Tibial nerve (tissue), 4 donors: ENCODE results near the gene PDCD2L. TPM values are rescaled to one million over a fixed set of nuclear protein-coding genes. Genes with fewer than 3 reads are reported as not detected.
A peak's percentile ranks its signal among the peaks of the same experiment; 100 is the strongest.
"Not testable (repeated sequence)": the region's sequence is repeated elsewhere in the genome, so short reads cannot be mapped to it uniquely, and the experiment has no call there.

Experiments used
- DNase-seq, 2 donors: peaks; one replicate each; pipeline ENCODE4 v3.0.0-alpha.2; 2019; ENCODE audit warnings: low spot score in 2 of 2
- H3K27ac ChIP-seq, 4 donors: fragments of 200-600 bp; sonication (generic) in 3 of 4; one replicate each; pipeline ENCODE4 v1.5.1; 2017 to 2019; ENCODE audit warnings: mild to moderate bottlenecking in 1 of 4
- H3K27me3 ChIP-seq, 2 donors: fragments of 200-600 bp; sonication (generic) in 1 of 2; one replicate each; pipeline versions ENCODE4 v1.5.1 to v1.6.0; 2017 to 2019
- H3K36me3 ChIP-seq, 3 donors: fragments of 200-600 bp; sonication (generic); one replicate each; pipeline ENCODE4 v1.5.1; 2018 to 2019
- H3K4me1 ChIP-seq, 4 donors: fragments of 200-600 bp; sonication (generic) in 3 of 4; one replicate each; pipeline ENCODE4 v1.5.1; 2017 to 2019
- H3K4me3 ChIP-seq, 4 donors: fragments of 200-600 bp; sonication (generic) in 3 of 4; one replicate each; pipeline ENCODE4 v1.5.1; 2017 to 2019; ENCODE audit warnings: mild to moderate bottlenecking in 1 of 4, moderate library complexity in 1 of 4
- H3K9me3 ChIP-seq, 4 donors: fragments of 200-600 bp; sonication (generic) in 3 of 4; one replicate each; pipeline ENCODE4 v1.5.1; 2017 to 2019
- EP300 ChIP-seq, 2 donors: sonication (generic); formaldehyde crosslinking; IDR thresholded peaks; one replicate each; pipeline ENCODE4 v1.6.1; 2017; ENCODE audit warnings: antibody characterized with exemption in 2 of 2, mild to moderate bottlenecking in 1 of 2
- POLR2A ChIP-seq, 2 donors: fragments of 450-650 bp; IDR thresholded peaks; one replicate each; pipeline ENCODE4 v1.6.1; 2017; ENCODE audit warnings: antibody characterized with exemption in 2 of 2, mild to moderate bottlenecking in 2 of 2, moderate library complexity in 2 of 2
- WGBS, 2 donors: methylation state at CpG; one replicate each; pipeline ENCODE4 v1.1.5; 2018; 5-methylcytosine and 5-hydroxymethylcytosine counted together
- total RNA-seq, 4 donors: library from RNA; depleted of rRNA; stranded (reverse); fragments of >200 nt; gene quantifications; one replicate each; pipeline ENCODE4 v1.1.0, GENCODE V29; 2016
- TF ChIP-seq, protein P1 (sequence below), 5 experiments: fragments of 200-600 bp in 3 of 5; fragments of 450-650 bp in 2 of 5; sonication (generic) in 3 of 5; IDR thresholded peaks; one replicate each; pipeline ENCODE4 v1.5.1; 2016 to 2019; ENCODE audit warnings: antibody characterized with exemption in 5 of 5, mild to moderate bottlenecking in 3 of 5, moderate library complexity in 2 of 5

The PDCD2L gene
- total RNA-seq, 4 donors from 2014 or later, result 9.8 to 16.2 (median 12.2) TPM

DNA sequence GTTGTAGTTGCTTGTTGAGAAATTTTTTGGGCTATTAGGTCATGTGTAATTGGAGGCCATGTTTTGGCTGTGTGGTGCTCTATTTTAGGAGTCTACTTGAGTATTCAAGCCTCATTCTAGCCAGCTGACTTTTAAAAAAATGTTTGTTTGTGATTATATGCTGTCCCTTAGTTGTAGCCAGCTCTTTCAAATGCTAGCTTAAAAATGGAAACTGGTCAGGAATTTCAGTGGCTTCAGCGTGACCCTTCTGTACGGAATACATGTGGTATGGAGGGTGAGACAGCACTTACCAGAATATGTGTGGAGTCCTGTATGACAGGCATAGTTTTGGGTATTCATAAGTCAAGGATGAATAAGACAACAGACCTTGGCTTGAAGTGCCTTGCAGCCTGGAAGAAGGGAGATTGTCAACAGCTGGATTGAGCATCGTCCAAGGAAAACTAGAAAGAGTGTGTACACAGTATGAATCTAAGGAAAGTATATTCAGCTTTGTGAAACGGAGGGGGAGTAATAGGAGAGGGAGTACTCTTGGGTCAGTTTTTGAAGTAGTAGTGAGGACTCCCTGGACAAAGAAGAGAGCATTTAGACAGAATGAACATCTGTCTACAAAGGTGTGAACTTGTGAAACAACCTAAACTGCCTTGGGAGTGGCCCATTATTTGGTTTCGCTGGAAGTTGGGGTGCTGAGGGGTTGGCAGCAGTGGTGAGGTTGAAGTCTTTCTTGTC is 57.3 kb downstream of the PDCD2L start:
- peaks cover 7 to 94% (median 17%) of the 10 kb centered on the region in 3 donors for H3K36me3 ChIP-seq
- 70 to 71% methylated on average over 5 of the region's 5 CpGs for WGBS, 2 donors
- peaks cover 0 to 5% (median 0%) of the 10 kb centered on the region in 4 donors for H3K4me1 ChIP-seq
- no peak for DNase-seq
- H3K4me3 ChIP-seq, result no peak overlapping the region
- TF ChIP-seq POLR2A (IDR thresholded peaks at IDR 0.05) (no peak), EP300 (IDR thresholded peaks at IDR 0.05) (no peak)
- TF ChIP-seq, protein P1, sequence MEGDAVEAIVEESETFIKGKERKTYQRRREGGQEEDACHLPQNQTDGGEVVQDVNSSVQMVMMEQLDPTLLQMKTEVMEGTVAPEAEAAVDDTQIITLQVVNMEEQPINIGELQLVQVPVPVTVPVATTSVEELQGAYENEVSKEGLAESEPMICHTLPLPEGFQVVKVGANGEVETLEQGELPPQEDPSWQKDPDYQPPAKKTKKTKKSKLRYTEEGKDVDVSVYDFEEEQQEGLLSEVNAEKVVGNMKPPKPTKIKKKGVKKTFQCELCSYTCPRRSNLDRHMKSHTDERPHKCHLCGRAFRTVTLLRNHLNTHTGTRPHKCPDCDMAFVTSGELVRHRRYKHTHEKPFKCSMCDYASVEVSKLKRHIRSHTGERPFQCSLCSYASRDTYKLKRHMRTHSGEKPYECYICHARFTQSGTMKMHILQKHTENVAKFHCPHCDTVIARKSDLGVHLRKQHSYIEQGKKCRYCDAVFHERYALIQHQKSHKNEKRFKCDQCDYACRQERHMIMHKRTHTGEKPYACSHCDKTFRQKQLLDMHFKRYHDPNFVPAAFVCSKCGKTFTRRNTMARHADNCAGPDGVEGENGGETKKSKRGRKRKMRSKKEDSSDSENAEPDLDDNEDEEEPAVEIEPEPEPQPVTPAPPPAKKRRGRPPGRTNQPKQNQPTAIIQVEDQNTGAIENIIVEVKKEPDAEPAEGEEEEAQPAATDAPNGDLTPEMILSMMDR (IDR thresholded peaks at IDR 0.05), result no peak
- peak overlapping the region in 1 of 4 donors; percentile 48 for H3K27ac ChIP-seq
- H3K27me3 ChIP-seq, result no peaks in the 10 kb centered on the region
- no peaks in the 10 kb centered on the region for H3K9me3 ChIP-seq

DNA sequence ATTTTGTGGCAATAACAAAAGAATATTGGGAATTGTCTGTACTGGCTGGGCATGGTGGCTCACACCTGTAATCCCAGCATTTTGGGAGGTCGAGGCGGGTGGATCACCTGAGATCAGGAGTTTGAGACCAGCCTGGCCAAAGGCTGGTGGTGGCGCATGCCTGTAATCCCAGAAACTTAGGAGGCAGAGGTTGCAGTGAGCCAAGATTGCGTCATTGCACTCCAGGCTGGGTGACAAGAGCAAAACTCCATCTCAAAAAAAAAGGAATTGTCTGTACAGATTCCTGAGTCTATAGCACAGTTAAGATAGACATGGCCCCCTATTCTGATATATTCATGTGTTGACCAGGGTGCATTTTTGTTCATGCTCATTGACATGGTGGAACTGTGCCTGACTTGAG is 60.6 kb downstream of the PDCD2L start:
- WGBS, 2 donors, result 97 to 99% methylated on average over 4 of the region's 4 CpGs
- H3K36me3 ChIP-seq, result peaks cover 14 to 97% (median 23%) of the 10 kb centered on the region in 3 donors
- H3K9me3 ChIP-seq, H3K4me3 ChIP-seq, H3K4me1 ChIP-seq, H3K27ac ChIP-seq, H3K27me3 ChIP-seq, DNase-seq: not testable (repeated sequence)

DNA sequence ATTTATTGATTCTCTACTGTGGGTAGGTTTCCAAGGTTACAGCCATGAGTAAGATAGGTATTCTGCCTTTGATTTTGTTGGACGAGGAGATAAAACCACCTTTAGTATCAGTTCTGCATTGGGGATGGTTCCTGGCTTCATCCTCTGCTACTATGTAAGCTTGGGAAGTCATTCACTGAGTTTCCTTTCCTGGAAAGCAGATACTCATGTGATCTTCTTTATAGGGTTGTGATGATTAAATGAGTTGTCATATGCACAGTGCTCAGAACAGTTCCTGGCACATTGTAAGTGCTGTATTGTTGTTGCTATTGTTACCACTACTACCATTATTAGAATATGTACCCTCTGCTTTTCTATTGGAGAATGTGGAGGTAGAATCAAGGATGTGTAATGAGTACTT is 64.2 kb downstream of the PDCD2L start:
- Histone ChIP-seq H3K9me3 (no peaks in the 10 kb centered on the region), H3K4me1 (no peaks in the 10 kb centered on the region), H3K27me3 (no peaks in the 10 kb centered on the region), H3K36me3 (peaks cover 10 to 98% (median 22%) of the 10 kb centered on the region in 3 donors), H3K27ac (no peak overlapping the region), H3K4me3 (no peak overlapping the region)
- no peak for TF ChIP-seq POLR2A (IDR thresholded peaks at IDR 0.05)
- TF ChIP-seq, protein P1 (IDR thresholded peaks at IDR 0.05), result no peak
- TF ChIP-seq EP300 (IDR thresholded peaks at IDR 0.05), result no peak
- DNase-seq, result no peak
- 45 to 88% methylated on average over 1 of the region's 1 CpG for WGBS, 2 donors

DNA sequence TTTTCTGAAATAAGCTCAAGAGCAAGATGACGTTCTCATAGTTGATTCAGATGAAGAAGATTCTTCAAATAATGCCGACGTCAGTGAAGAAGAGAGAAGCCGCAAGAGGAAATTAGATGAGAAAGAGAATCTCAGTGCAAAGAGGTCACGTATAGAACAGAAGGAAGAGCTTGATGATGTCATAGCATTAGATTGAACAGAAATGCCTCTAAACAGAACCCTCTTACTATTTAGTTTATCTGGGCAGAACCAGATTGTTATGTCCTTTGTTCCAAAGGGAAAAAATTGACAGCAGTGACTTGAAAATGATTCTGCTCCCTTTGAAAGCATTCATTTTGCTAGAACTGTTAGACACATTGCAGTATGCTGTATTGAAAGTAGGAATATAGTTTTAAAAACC is 64.8 kb downstream of the PDCD2L start:
- peaks cover 7 to 96% (median 22%) of the 10 kb centered on the region in 3 donors for H3K36me3 ChIP-seq
- not testable (repeated sequence) for DNase-seq, H3K27me3 ChIP-seq, H3K9me3 ChIP-seq, H3K4me3 ChIP-seq, H3K27ac ChIP-seq, H3K4me1 ChIP-seq
- 59 to 65% methylated on average over 5 of the region's 5 CpGs for WGBS, 2 donors

DNA sequence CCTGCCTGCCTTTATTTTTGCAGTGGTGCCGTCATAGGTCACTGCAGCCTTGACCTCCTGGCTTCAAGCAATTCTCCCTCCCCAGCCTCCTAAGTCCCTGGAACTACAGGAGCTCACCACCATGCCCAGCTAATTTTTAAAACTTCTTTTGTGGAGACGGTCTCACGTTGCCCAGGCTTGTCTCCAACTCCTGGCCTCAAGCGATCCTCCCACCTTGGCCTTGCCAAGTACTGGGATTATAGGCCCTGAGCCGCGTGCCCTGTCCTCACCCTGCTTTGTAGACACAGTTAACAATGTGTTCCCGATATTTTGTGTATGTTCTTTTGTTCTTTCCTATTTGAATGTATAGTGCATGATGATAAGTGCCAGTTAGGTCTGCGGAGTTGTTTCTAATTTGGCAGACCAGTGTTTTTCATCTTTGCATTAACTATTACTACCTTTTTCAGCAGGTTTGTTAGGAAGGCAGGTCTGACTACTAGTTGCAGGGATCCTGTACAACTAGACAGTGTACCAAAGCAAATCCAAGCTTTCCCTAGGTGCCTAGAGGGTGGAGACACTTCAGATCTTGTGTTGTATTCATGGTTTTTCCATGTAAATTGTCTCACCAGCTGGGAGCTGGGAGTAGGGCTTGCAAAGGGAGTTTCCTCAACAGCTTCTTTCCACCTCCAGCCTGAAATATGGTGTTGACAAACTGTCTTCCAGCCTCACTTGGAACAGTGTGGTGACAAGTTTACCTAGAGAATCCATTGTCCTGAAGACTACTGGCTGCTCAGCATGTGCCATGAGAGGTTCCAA is 67.9 kb downstream of the PDCD2L start:
- H3K27me3 ChIP-seq, result no peaks in the 10 kb centered on the region
- no peak for DNase-seq
- H3K4me3 ChIP-seq, result no peak overlapping the region
- peaks cover 0 to 13% (median 9%) of the 10 kb centered on the region in 4 donors for H3K4me1 ChIP-seq
- WGBS, 2 donors, result 84 to 87% methylated on average over 8 of the region's 8 CpGs
- TF ChIP-seq POLR2A (IDR thresholded peaks at IDR 0.05) (no peak), EP300 (IDR thresholded peaks at IDR 0.05) (no peak)
- TF ChIP-seq, protein P1 (IDR thresholded peaks at IDR 0.05), result no peak
- peaks cover 3 to 65% (median 17%) of the 10 kb centered on the region in 3 donors for H3K36me3 ChIP-seq
- H3K9me3 ChIP-seq, result no peaks in the 10 kb centered on the region
- no peak overlapping the region for H3K27ac ChIP-seq
